HG02852 (cell line): ENCODE data around the gene CCNB1.
"Not testable (repeated sequence)": the region's sequence is repeated elsewhere in the genome, so short reads cannot be mapped to it uniquely, and the experiment has no call there.

Experiments
- ATAC-seq: cut with Tn5 transposase; IDR thresholded peaks from one replicate; pipeline ENCODE4 v1.9.1; 2021; ENCODE audit warnings: mild to moderate bottlenecking, moderate library complexity; ENCODE audit not compliant: unreplicated experiment

CCNB1 gene

DNA sequence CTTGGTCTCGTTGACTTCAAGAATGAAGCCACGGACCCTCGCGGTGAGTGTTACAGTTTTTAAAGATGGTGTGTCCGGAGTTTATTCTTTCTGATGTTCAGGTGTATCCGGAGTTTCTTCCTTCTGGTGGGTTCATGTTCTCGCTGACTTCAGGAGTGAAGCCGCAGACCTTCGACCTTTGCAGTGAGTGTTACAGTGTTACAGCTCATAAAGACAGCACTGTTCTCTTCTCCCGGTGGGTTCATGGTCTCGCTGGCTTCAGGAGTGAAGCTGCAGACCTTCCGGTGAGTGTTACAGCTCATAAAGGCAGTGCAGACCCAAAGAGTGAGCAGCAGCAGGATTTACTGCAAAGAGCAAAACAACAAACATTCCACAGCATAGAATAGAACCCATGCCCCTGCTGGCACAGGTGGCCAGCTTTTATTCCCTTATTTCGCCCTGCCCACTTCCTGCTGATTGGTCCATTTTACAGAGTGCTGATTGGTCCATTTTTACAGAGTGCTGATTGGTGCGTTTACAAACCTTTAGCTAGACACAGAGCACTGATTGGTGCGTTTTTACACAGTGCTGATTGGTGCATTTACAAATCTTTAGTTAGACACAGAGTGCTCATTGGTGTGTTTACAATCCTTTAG, 14.8 kb downstream of the CCNB1 start:
- not testable (repeated sequence) for ATAC-seq

- ATAC-seq, result no peak
Measured at GRCh38 chr5:69184621-69185020, 17.7 kb downstream of the CCNB1 start.

DNA sequence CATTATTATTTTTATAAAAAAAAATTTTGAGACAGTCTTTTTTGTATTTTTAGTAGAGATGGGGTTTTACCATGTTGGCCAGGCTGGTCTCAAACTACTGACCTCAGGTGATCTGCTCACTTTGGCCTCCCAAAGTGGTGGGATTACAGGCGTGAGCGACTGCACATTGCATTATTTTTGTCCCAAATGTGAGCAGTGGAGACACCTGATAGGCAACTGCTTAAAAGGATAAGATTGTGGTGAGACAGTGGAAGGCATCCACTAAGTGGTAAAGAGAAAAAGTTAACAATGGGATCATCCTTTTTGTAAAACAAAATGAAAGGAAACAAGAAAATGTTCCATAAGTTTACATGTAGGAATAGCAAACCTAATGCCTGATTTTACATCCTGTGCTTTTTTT, 20.4 kb downstream of the CCNB1 start:
- ATAC-seq, result no peak

- ATAC-seq, result no peak
Measured at GRCh38 chr5:69188811-69189161, 21.8 kb downstream of the CCNB1 start.

DNA sequence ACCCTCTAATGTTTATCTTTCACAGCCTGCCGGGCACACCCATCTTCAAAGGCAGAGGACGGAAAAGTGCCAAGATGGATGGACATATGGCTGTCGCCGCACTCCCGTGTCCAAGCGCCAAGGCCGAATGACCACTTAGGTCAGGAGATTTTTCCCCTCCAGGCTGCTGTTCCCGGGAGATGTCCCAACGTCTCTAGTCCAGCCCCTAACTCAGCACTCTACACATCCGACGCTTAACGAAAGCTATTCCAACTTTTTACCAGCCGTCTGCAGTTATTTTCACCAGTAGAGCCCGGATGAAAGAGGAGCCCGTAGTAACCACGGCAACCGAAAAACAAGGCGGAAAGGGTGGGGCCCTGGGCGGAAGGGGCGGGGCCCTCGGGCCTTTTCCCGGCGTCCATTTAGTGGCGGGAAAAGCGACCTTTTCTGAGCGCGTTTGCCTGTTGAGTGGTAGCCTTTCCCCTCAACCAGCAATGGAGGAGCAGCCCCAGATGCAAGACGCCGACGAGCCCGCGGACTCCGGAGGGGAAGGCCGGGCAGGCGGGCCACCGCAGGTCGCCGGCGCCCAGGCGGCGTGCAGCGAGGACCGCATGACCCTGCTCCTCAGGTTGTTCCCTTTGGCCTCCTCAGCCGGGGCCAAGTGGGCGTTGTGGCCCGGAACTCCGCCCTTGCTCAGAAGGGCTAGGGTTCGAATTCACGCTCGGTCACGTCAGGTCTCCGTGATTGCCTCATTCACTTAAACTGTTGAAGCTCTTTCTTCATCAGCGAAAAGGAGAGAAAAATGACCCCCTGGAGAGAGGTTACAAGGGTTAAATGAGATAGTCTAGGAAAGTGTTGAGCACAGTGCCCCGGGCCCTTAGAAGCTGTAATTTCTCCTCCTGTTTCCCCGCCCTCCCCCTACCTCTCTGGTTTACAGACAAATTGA, 22.5 kb downstream of the CCNB1 start, which contains the start of gene CENPH:
CENPH (plus strand) TSS at position 422 of the 925 bp plus-strand sequence; CDS start at position 474, 52 bp downstream.
- peak; percentile 93 for ATAC-seq

DNA sequence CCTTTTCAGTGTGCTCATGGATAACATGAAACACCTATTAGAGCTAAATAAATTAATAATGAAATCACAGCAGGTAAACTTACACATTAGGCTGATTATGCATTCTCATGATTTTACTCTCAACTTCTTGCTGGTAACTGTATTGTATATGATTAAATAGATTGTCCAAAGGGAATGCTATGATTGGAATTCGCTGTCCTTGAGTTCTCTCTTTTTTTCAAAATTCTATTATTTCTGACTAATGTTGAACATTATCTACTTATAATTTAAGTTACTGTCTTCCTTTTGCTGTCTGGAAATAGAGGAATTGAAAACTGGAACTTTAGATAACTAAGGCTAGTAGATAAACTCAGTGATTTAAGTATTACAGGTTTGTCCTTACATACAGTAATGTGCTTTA, 35.5 kb downstream of the CCNB1 start:
- no peak for ATAC-seq

GRCh38 chr5:69206528-69207190, 39.7 kb downstream of the CCNB1 start:
- no peak for ATAC-seq

- ATAC-seq, result no peak
Measured at GRCh38 chr5:69209602-69210001, 42.7 kb downstream of the CCNB1 start.

GRCh38 chr5:69211200-69211599, 44.2 kb downstream of the CCNB1 start:
- no peak for ATAC-seq

DNA sequence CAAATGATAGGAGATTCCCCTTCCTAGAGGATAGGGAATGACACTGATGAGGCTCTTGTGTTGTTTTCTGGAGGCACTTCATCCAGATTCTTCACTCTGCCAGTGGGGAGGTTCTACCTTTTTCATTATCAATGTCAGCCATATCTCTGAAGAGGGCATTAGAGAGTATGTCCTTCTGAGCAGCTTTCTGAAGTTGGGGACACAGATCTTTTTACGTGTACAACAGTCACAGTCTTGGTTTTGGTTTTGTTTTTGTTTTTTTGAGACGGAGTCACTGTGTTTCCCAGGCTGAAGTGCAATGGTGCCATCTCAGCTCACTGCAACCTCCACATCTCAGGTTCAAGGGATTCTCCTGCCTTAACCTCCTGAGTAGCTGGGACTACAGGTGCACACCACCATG, 45.1 kb downstream of the CCNB1 start:
- no peak for ATAC-seq

GRCh38 chr5:69213513-69214215, 46.7 kb downstream of the CCNB1 start:
- ATAC-seq, result no peak

- no peak for ATAC-seq
Measured at GRCh38 chr5:69217151-69217511, 50.2 kb downstream of the CCNB1 start.

GRCh38 chr5:69217548-69218526, 50.9 kb downstream of the CCNB1 start:
- peak; percentile 92 for ATAC-seq

DNA sequence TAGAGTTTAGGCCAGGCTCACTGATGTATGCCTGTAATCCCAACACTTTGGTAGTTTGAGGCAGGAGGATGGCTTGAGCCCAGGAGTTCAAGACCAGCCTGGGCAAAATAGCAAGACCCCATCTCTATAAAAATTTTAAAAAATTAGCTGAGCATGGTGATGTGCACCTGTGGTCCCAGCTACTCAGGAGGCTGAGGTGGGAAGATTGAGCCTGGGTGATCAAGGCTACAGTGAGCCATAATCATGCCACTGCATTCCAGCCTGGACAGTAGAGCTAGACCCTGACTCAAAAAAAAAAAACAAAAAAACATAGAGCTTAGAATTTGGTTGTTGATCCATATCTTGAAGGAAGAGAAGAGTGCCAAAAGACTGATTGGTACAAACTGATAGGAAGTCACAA, 53.0 kb downstream of the CCNB1 start:
- ATAC-seq, result no peak

DNA sequence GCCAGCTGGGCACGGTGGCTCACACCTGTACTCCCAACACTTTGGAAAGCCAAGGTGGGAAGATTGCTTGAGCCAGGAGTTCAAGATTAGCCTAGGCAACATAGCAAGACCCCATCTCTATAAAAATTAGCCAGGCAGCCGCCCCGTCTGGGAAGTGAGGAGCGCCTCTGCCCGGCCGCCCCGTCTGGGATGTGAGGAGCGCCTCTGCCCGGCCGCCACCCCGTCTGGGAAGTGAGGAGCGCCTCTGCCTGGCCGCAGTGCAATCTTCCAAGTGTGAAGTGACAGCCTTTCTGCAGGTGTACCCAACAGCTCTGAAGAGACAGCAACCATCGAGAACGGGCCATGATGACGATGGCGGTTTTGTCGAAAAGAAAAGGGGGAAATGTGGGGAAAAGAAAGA, 53.4 kb downstream of the CCNB1 start:
- not testable (repeated sequence) for ATAC-seq

DNA sequence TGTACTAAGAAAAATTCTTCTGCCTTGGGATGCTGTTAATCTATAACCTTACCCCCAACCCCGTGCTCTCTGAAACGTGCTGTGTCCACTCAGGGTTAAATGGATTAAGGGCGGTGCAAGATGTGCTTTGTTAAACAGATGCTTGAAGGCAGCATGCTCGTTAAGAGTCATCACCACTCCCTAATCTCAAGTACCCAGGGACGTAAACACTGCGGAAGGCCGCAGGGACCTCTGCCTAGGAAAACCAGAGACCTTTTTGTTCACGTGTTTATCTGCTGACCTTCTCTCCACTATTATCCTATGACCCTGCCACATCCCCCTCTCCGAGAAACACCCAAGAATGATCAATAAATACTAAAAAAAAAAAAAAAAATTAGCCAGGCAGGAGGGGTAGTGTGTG, 53.9 kb downstream of the CCNB1 start:
- not testable (repeated sequence) for ATAC-seq

GRCh38 chr5:69224520-69224919, 57.6 kb downstream of the CCNB1 start:
- ATAC-seq, result no peak

DNA sequence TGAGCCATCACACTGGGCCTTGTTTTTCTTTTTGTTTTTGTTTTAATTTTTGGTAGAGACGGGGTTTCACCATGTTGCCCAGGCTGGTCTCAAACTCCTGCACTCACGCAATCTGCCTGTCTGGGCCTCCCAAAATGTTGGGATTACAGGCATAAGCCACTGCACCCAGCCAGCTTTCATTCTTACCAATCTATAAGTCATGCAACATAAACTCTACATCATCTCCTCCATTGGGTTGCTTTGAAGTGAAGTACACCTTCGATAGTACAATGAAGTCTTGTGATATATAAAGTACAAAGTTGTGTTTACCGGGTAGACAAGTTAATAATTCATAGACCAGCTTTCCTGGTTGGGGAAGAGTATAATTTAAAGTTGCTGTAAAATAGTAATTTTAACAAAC, 58.9 kb downstream of the CCNB1 start:
- ATAC-seq, result no peak
